Stimulated activated naive CD4-positive, alpha-beta T cell treated with Interleukin-2 at 50 U/mL for 16 hours (primary cell): ENCODE results near the gene SEC22A.

Experiments used
- DNase-seq: peaks from one replicate; lab custom pipeline; 2025; lab: John Stamatoyannopoulos, UW

SEC22A gene

GRCh38 chr3:123263941-123264340 lies 62.2 kb downstream of the SEC22A start:
- DNase-seq = no peak

GRCh38 chr3:123267821-123268220 lies 66.1 kb downstream of the SEC22A start:
- no peak for DNase-seq

GRCh38 chr3:123270818-123271217 lies 69.1 kb downstream of the SEC22A start:
- no peak for DNase-seq

GRCh38 chr3:123271466-123272159 lies 69.9 kb downstream of the SEC22A start:
- DNase-seq = no peak

GRCh38 chr3:123272547-123272946 lies 70.8 kb downstream of the SEC22A start:
- DNase-seq = no peak

GRCh38 chr3:123275691-123276090 lies 73.9 kb downstream of the SEC22A start:
- no peak for DNase-seq

- DNase-seq = no peak
These were observed 74.7 kb downstream of the SEC22A start for GRCh38 chr3:123276346-123277006.

GRCh38 chr3:123277106-123277505 lies 75.4 kb downstream of the SEC22A start:
- no peak for DNase-seq

- no peak for DNase-seq
These were observed 76.7 kb downstream of the SEC22A start for GRCh38 chr3:123278446-123278845.

GRCh38 chr3:123279121-123279520 lies 77.4 kb downstream of the SEC22A start:
- DNase-seq = no peak

- DNase-seq = no peak
These were observed 79.7 kb downstream of the SEC22A start for GRCh38 chr3:123281406-123281805.

- DNase-seq = no peak
These were observed 80.2 kb downstream of the SEC22A start for GRCh38 chr3:123281929-123282328.

GRCh38 chr3:123282461-123282860 lies 80.7 kb downstream of the SEC22A start:
- DNase-seq = no peak

GRCh38 chr3:123283074-123283473 lies 81.3 kb downstream of the SEC22A start:
- no peak for DNase-seq

GRCh38 chr3:123283657-123284398 lies 82.1 kb downstream of the SEC22A start:
- DNase-seq = no peak

GRCh38 chr3:123284399-123285010 lies 82.8 kb downstream of the SEC22A start:
- no peak for DNase-seq

- no peak for DNase-seq
These were observed 83.3 kb downstream of the SEC22A start for GRCh38 chr3:123285066-123285465.

- no peak for DNase-seq
These were observed 83.7 kb downstream of the SEC22A start for GRCh38 chr3:123285479-123285878.

GRCh38 chr3:123285931-123286307 lies 84.2 kb downstream of the SEC22A start:
- DNase-seq = no peak

GRCh38 chr3:123286308-123287023 lies 84.7 kb downstream of the SEC22A start:
- no peak for DNase-seq

GRCh38 chr3:123287051-123287961 lies 85.6 kb downstream of the SEC22A start:
- DNase-seq = no peak
